Measurements from ENCODE around the gene GINS1. TPM values are rescaled to one million over a fixed set of nuclear protein-coding genes. Genes with fewer than 3 reads are reported as not detected.

GINS1 gene
- total RNA-seq, 2 donors from 2014 or later = 2.2 to 6.0 TPM

DNA sequence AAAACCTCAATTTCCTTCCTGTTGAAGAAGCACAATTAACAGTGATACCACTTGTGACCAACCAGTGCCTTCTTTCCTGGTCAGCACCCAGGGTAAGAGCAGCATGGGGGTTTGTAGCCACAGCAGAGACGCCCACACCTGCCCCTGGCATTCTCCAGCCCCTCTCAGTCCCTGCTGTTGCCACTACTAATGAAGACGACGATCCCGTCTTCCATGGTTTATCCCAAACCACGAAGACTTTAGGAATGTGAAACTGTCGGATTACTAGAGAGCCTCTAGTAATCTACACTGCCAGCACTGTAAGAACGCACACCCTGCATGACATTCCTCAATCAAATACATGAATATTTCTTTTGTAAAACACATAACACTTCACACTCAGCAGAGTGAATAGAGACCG, 60.0 kb downstream of the GINS1 start:
- Histone ChIP-seq H3K4me1 (replicated peaks) (no peaks in the 10 kb centered on the region), H3K36me3 (peaks cover 0 to 5% of the 10 kb centered on the region in 2 donors), H3K4me3 (no peak overlapping the region), H3K9me3 (no peaks in the 10 kb centered on the region), H3K27ac (no peak overlapping the region), H3K27me3 (replicated peaks; ENCODE audit: insufficient read depth) (no peaks in the 10 kb centered on the region)
- no peak for DNase-seq (ENCODE audit: low spot score)
- intact Hi-C loops (cut with DNase I) = no loop called here
- TF ChIP-seq POLR2AphosphoS5 (IDR thresholded peaks at IDR 0.05) = no peak
- TF ChIP-seq POLR2A (IDR thresholded peaks at IDR 0.05) = no peak
- TF ChIP-seq, protein P1, sequence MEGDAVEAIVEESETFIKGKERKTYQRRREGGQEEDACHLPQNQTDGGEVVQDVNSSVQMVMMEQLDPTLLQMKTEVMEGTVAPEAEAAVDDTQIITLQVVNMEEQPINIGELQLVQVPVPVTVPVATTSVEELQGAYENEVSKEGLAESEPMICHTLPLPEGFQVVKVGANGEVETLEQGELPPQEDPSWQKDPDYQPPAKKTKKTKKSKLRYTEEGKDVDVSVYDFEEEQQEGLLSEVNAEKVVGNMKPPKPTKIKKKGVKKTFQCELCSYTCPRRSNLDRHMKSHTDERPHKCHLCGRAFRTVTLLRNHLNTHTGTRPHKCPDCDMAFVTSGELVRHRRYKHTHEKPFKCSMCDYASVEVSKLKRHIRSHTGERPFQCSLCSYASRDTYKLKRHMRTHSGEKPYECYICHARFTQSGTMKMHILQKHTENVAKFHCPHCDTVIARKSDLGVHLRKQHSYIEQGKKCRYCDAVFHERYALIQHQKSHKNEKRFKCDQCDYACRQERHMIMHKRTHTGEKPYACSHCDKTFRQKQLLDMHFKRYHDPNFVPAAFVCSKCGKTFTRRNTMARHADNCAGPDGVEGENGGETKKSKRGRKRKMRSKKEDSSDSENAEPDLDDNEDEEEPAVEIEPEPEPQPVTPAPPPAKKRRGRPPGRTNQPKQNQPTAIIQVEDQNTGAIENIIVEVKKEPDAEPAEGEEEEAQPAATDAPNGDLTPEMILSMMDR (IDR thresholded peaks at IDR 0.05) = no peak
- WGBS = 89% methylated on average over 8 of the region's 8 CpGs

DNA sequence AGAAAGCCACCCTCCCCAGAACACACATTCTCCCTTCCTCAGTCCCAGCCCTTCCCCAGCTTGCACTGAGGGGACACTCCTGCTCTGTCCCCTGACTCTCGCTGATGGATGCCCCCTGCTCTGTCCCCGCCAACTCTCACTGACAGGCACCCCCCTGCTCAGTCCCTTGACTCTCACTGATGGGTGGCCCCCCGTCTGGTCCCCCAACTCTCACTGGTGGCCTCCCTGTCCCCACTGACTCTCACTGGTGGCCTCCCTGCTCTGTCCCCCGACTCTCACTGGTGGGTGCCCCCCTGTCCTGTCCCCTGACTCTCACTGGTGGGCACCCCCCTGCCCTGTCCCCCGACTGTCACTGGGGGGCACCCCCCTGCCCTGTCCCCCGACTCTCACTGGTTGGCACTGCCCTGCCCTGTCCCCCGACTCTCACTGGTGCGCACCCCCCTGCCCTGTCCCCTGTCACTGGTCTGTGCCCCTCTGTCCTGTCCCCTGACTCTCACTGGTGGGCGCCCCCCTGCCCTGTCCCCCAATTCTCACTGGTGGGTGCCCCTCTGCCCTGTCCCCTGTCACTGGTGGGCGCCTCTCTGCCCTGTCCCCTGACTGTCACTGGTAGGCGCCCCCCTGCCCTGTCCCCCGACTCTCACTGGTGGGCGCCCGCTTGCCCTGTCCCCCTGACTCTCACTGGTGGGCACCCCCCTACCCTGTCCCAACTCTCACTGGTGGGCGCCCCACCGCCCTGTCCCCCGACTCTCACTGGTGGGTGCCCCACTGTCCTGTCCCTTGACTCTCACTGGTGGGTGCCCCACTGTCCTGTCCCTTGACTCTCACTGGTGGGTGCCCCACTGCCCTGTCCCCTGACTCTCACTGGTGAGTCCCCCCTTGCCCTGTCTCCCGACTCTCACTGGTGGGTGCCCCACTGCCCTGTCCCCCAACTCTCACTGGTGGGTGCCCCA, 60.9 kb downstream of the GINS1 start:
- H3K27me3 ChIP-seq (replicated peaks; ENCODE audit: insufficient read depth) = no peaks in the 10 kb centered on the region
- peaks cover 0 to 5% of the 10 kb centered on the region in 2 donors for H3K36me3 ChIP-seq
- no peak overlapping the region for H3K4me3 ChIP-seq
- no peaks in the 10 kb centered on the region for H3K4me1 ChIP-seq (replicated peaks)
- WGBS = 95% methylated on average over 17 of the region's 18 CpGs
- DNase-seq (ENCODE audit: low spot score) = no peak
- TF ChIP-seq, protein P1 (IDR thresholded peaks at IDR 0.05) = no peak
- TF ChIP-seq POLR2A (IDR thresholded peaks at IDR 0.05) (no peak), POLR2AphosphoS5 (IDR thresholded peaks at IDR 0.05) (no peak)
- H3K9me3 ChIP-seq = no peaks in the 10 kb centered on the region
- no peak overlapping the region for H3K27ac ChIP-seq
- intact Hi-C loops (cut with DNase I) = no loop called here

DNA sequence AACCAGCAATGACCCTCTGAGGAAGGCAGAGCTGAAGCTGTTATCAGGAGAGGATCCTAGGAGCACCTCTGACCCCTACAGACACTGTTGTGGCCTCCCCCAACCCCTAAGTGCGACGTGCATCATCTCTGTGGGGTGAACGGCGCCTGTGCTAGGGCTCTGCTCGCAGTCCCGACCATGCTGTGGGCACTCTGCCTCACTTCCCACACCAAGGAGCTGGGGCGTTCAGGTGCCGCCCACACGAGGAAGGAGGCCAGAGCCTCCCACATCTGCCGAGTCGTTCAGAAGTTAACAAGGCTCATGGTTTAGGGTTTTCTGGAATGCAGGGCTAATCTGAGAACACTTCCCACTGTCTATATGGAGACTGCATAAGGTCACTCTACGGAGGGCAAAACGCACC, 62.1 kb downstream of the GINS1 start:
- Histone ChIP-seq H3K4me3 (no peak overlapping the region), H3K36me3 (peaks cover 0 to 5% of the 10 kb centered on the region in 2 donors), H3K9me3 (no peaks in the 10 kb centered on the region), H3K4me1 (replicated peaks) (no peaks in the 10 kb centered on the region), H3K27ac (no peak overlapping the region), H3K27me3 (replicated peaks; ENCODE audit: insufficient read depth) (no peaks in the 10 kb centered on the region)
- TF ChIP-seq, protein P1 (IDR thresholded peaks at IDR 0.05) = no peak
- no peak for TF ChIP-seq POLR2A (IDR thresholded peaks at IDR 0.05)
- no peak for TF ChIP-seq POLR2AphosphoS5 (IDR thresholded peaks at IDR 0.05)
- intact Hi-C loops (cut with DNase I) = no loop called here
- DNase-seq (ENCODE audit: low spot score) = no peak
- 87% methylated on average over 12 of the region's 13 CpGs for WGBS

DNA sequence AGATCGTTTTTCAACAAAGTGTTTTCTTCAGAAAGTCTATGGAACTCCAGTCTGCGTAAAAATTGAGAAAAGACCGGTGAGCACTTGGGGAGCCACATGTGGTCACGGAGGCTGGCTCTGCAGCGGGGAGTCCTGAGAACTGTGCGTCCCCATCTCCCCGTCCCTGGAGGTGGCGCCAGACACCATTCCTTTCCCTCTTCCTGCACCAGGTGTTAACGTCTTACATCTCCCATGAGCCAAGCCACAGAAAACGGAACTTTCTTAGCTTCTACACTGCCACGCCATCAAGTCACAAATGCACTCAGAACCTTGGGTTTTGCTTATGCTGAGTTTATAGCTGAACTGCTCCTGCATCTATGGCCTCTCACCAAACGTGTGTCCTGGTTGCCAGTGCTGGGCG, 62.6 kb downstream of the GINS1 start:
- TF ChIP-seq POLR2A (IDR thresholded peaks at IDR 0.05) (no peak), POLR2AphosphoS5 (IDR thresholded peaks at IDR 0.05) (peak; percentile 5)
- TF ChIP-seq, protein P1 (IDR thresholded peaks at IDR 0.05) = peak in 3 of 4 experiments; percentile 39 to 57 (median 48)
- 74% methylated on average over 13 of the region's 13 CpGs for WGBS
- Histone ChIP-seq H3K27ac (no peak overlapping the region), H3K27me3 (replicated peaks; ENCODE audit: insufficient read depth) (no peaks in the 10 kb centered on the region), H3K4me1 (replicated peaks) (no peaks in the 10 kb centered on the region), H3K9me3 (no peaks in the 10 kb centered on the region), H3K4me3 (no peak overlapping the region), H3K36me3 (peaks cover 0 to 5% of the 10 kb centered on the region in 2 donors)
- DNase-seq (ENCODE audit: low spot score) = peak; percentile 38
- intact Hi-C loops (cut with DNase I) = no loop called here
